ENCODE data around the gene MARK2.

MARK2 gene

DNA sequence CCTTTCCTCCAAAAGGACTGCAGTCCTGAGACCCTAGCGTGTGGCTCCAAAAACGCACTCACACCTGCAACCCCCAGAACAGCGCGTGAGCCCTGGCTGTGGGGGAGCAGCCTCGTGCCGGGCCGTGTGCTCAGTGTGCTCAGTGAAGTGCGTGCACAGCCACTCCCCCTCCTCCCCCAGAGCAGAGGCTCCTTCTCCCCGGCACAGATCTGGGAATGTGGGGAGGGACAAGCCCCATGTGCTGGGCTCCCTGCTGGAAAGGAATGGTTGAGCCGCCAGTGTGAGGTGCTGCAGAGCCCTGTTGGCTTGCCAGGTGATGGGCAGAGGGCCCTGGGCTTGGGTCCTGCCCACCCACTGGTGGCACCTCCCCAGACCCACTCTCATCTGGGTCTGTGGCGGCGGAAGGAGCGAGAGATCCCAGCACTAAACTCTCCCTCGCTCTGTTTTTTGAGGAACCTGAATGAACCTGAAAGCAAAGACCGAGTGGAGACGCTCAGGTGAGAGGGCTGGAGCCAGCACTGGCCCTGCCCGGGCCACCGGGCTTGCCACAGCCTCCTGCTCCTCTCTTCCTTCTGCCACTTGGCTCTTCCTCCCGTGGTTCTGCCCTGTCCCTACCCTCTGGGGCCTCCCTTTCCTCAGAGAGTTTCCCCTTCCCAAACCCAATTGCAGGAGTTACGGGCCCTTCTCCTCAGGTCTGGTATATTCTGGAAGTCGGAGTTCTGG is 69.1 kb downstream of the MARK2 start:
- DNase-seq (ENCODE audit: low read depth in 2 of 3, low spot score in 1 of 3): no peak

DNA sequence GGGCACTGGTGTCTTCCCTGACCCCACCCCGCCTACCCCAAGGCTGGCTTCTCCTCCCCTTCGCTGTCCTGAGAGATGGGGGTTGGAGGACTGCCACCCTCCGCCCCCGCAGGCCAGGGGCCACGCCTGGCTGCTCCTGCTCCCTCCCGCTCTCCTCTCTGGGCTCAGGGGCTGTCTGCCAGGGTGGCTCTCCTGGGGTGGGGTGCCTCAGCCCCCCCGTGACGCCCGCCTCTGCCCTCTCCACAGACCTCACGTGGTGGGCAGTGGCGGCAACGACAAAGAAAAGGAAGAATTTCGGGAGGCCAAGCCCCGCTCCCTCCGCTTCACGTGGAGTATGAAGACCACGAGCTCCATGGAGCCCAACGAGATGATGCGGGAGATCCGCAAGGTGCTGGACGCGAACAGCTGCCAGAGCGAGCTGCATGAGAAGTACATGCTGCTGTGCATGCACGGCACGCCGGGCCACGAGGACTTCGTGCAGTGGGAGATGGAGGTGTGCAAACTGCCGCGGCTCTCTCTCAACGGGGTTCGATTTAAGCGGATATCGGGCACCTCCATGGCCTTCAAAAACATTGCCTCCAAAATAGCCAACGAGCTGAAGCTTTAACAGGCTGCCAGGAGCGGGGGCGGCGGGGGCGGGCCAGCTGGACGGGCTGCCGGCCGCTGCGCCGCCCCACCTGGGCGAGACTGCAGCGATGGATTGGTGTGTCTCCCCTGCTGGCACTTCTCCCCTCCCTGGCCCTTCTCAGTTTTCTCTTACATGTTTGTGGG is 69.9 kb downstream of the MARK2 start:
- no peak for DNase-seq (ENCODE audit: low read depth in 2 of 3, low spot score in 1 of 3)

DNA sequence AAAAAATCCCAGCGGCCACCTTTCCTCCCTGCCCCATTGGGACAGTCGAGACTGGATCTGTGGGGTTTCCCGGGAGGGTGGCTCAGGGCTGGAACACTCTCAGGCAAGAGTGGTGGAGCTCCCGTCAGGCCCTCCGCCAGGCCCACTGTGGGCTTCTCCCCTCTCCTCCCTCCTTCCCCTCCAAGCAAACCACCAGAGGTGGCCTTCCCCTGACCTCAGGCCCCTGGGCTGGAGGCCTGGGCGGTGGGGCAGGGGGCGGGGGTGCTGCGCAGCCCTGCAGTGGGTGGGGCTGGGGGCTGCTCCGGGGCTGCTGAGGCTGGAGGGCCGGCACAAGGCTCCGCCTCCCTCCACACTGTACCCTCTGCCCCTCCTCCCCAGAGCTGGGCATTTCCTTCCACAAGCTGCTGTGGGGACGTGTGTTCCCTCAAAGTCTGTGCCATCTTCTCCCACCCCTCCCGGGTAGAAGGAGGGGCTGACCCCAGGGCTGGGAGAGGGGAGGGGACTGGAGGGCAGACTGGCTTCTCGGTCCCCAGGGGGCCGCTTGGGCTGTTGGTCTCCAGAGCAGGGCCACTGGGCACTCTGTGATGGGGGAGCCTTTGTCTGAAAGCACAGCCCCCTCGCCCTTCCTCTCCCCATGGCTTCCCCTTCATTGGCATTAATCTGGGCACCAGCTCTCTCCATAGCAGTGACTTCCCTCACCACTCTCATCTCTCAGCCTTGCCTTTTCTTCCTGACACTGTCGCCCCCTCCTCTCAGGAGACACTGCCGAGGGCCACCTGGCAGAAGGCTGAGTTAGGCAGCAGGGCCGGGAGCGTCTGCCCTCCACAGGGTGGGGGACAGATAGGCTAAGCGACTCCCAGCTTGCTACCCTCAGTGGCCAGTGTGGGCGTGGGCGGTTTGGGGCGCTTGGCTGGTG is 70.9 kb downstream of the MARK2 start:
- DNase-seq (ENCODE audit: low read depth in 2 of 3, low spot score in 1 of 3): no peak

DNA sequence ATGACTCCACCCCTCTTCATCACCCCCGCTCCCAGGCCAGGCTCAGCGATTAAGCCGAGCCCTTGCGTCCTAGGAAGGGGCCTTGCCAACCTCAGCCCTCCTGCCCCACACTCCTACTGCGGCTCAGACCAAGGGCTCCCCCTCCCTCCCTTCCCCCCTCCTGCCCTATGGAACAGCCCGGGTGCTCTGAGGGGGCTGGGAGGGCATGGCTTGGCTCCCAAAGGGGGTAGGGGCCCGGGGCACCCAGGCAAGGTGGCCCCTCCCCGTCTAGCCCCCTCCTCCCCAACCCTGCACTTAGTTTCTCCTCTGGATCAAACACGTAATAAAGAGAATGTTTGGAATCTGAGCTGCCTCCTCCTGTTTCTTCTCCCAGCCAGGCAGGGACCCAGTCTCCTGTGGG is 71.8 kb downstream of the MARK2 start:
- DNase-seq (ENCODE audit: low read depth in 2 of 3, low spot score in 1 of 3): no peak

DNA sequence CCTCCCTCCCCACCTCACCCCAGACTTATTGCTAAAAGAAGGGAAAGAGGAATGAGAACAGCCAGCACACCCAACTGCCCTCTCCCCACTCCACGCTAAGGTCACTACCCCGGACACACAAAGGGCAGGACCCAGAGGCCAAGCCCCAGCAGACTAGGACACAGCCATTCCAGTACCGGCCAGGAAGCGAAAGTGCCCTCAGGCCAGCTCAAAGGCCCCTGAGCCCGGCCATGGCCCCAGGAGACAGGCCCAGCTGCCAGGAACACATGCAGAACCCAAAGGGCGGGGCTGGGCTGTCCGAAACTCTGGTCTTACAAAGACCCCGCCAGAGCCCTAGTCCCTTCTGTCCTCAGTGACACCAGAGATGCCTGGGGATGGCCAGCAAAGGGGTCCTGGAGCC is 72.5 kb downstream of the MARK2 start:
- DNase-seq (ENCODE audit: low read depth in 2 of 3, low spot score in 1 of 3): no peak

DNA sequence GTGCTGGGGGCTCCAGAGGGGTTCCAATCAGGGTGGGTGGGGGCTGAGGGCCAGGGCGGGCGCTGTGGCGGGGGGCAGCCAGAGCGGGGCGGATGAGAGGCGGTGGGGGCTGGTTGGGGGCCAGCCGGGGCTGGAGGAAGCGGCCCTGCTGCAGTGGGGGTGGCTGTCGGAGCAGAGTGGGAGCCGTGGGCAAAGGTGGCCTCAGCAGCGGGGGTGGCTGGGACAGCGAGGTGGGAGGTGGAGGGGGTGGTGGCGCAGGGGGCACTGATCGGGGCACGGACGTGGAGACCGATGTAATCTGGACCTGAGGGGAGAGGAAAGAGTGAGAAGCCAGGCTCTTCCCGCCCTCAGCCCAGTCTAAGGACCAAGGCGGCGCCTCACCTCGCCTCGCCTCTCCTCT is 73.0 kb downstream of the MARK2 start:
- no peak for DNase-seq (ENCODE audit: low read depth in 2 of 3, low spot score in 1 of 3)

DNA sequence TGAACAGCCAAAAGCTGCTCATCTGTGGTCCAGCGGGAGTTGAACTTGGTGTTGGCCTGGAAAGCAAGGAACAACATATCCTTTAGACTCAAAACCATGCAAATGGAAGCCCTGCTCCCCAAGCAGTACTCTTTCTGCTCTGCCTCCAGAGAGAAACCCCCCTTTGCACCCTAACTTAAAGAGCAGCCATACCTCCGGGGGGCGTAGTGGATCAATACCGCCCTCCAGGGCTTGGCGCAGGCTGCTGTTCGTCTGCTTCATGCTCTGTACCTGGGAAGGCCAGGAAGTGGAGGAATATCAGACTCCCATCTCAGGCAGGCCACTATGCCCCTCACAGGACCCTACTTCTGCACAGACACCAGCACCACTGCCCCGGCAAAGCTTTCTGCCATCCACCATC is 73.8 kb downstream of the MARK2 start:
- no peak for DNase-seq (ENCODE audit: low read depth in 2 of 3, low spot score in 1 of 3)

DNA sequence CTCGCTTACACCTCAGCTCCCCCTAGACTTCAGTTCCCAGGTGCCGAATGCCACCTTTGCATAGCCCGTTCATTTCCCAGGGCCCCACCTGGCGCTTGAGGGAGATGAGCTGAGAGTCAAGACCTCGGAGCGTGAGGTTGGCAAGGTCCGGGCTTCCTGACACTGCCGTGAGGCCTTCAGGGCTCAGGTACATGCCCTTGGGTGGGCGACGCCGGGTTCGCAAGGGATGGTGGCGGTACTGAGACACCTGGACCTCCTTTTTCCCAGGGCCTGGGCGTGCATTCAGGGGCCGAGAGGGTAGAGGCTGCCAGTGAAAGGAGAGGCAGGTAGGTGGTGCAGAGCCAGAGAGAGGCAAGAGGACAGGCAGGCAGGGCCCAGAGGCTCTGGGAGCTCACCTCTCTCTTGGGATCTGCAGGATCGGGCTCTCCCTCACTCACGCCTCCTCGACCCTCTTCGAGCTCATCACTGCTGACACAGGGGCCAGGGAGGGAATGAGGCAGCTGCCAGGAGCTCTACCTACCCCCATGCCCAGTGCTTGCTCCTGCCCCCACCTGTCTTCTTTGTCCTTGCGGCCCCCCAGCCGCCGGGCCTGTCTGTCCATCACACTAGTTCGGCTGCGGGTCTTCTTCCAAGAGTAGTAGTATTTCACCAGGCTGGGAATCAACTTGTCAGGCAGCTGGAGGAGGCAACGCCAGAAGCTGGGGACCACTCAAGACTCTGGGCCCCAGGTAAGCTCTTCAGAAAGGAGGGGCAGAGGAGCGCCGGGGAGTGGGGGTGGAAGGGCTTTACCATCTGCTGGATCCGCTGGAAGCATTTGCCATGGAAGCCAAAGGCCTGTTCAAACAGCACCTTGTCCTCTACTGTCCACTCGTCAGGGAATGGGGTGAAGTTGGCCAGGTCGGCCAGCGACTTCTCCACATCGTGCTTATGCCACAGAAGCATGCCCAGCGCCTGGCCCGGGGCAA is 75.2 kb downstream of the MARK2 start:
- DNase-seq (ENCODE audit: low read depth in 2 of 3, low spot score in 1 of 3): no peak

DNA sequence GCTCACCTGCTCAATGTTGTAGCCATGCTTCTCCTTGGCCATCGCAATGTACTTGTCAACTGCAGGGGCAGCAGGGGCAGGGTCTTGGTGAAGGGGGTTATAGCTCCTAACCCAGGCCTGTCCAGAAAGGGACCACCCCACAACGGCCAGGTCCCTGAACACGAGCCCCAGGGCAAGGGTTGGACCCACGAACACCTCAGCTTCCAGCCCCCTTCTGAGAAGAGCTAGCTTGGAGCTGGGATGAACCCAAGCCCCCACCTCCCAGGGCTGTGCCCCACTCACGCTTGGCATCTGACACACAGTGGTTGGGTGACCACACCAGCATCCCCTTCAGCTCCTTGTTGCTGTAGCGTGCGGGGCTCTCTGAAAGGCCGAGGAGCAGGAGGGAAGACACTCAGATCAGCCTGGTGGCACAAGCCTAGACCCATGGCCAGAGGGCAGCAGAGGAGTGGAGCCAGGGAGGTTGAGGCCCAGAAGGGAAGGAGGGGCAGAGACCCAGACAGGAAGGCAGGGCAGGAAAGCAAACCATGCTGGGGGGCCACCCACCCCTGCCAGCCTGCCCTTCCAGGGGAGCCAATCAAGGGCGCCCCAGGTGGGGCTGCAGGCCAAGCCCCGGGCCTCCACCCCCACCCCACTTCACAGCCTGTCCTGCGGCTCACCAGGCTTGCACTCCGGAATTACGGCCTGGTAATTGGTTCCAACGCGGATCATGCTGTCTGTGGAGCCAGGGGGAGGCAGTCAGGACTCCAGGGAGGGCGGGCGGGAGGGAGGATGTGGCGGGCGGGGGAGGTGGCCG is 76.2 kb downstream of the MARK2 start:
- DNase-seq (ENCODE audit: low read depth in 2 of 3, low spot score in 1 of 3): no peak

DNA sequence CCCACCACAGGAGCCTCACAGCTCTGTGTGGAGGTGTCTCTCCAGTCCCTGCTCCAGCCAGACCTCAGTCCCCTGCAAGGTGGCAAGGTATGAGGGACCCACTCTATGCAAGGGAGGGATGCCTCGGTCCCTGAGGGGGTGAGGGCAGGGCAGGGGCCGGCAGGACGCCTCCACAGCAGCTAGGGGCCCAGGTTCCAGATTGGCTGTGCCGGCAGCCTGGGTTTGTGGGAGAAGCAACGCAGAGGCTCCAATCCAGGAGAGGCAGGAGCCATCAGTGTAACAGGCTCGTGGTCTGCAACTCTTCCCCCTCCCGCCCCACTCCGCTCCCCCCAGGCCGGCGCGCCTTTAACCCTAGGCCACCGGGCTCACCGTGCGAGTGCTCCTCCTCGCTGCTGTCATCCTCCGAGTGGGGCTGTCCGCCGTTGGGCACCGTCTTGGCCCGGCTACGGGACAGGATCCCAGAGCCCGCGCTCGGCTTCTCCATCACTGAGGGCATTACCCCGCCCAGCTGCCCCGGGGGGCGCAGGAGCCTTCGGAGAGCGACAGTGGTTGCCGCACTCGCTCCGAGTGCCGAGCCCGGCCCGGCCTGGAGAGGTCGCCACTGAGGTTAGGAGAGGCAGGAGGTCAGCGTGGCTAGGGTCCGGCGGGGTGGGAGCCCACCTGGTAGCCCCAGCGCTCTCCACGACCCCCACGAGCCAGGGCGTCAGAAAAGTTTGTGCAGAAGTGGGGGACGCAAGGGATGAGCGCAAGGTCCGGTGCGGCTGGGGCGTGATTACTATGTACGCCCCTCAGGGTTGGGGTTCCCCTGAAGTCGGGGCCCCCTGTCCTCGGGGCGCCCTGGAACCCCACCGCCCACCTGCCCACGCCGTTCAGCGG is 77.3 kb downstream of the MARK2 start:
- DNase-seq (ENCODE audit: low read depth in 2 of 3, low spot score in 1 of 3): peak in 1 of 3 donors; percentile 30

DNA sequence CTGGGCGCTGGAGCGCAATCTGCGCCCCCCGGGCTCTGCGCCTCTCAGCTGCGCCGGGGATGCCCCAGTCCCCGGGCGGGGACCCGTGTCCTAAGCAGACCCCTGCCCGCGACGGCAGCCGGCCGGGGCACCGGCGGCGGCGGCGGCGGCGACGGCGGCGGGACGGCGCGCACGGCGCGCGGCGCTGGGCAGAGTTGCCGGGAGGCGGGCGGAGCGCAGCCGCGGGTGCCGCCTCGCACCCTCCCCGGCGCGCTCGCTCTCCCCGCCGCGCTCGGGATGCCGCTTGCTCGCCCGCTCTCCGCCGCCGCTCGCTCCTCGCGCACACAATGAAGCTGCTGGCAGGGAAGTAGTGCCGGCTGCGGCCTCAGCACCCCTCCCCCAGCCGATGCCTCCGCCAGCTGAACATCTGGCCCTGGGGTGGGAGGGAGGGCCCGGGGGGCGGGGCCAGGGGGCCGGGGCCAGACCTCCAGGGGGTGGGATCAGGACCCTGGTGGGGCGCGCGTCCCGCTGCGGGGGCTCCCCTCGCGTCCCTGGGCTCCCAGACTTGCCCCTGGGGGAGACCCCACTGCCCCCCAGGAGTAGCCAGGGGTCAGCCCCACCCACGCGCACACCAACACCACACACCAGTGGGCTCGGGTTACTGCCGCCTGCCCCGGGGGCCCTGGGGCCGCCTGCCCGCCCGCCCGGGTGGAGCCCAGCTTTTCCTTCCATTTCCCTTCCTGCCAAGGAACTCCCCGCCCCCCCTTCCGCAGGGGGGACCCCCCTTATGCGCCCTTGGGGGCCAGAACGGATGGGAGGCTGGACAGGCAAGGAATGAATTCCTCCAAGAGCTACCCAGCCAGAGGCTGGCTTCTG is 78.2 kb downstream of the MARK2 start, which contains the start of gene RCOR2:
Gene RCOR2 (minus strand): TSS at position 328 of the 855 bp plus-strand sequence. CDS start 708 bp downstream, outside the sequence.
- DNase-seq (ENCODE audit: low read depth in 2 of 3, low spot score in 1 of 3): peak; percentile 37 to 45 (median 41)

DNA sequence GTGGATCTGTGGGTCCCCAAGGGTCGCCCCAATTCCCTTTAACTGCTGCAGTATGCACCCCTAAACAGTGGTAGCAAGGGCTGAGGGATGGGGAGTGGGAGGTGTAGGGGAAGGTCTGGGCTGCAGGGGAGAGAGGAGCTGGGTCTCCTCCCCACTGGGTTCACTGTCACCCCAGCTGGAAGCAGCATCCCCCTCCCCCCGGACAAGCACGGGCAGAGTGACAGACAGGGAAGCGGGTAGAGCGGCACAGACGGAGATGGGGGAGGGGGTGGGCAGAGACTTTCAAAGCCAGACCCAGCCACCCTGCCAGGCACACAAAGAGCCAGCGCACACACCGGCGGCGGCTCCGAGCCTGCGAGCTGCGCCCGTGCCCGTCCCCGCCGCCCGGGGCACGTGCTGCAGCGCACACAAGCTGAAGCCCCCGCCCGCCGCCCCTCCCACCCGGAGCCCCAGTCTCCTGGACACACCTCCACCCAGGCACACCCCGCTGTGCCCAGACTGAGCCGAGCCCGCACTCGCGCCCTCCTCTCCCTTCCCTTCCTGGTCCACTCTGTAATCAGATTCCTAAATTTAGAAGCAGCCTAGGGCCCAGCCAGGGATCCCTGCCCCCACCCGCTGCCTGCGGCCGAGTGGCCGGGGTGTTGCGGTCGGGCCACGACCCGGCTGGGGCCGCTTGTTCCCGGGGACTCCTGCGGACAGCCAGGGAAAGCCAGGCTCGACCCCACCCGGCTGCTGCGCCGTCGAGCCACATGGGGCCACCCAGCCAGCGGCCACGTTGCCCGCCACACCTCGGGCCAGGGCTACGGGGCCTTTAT is 79.0 kb downstream of the MARK2 start:
- peak in 1 of 3 donors; percentile 24 for DNase-seq (ENCODE audit: low read depth in 2 of 3, low spot score in 1 of 3)

DNA sequence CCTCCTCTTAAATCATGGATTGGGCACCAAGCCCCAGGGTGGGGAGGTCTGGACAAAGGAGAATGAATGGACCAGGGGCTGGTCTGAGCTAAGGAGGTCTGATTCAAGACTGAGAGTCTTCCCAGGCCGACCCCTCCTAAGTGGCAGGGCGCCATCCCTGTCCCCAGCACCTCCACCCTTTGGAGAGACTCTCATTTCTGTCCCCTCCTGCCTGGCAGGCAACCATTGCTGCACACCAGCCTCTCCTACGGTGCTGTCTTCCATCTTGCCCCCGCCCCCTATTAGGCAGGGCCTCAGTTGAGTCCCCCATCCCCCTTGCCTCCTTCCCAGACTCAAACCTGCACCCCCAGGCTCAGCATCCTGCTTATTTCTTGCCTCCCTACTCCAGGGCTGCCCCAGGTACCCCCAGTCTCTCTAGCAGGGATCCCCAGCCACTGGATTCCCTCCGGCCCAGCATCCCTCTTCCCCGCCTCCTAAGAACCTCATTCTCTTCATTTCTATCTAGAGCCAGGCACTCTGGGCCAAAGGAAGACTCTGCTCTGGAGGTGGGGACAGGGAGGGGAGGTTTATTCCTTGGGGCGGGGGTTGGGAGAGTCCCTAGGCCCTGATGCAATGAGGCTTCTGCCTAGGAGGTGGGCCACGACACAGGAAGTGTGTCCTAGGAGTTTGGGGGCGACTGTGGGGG is 79.7 kb downstream of the MARK2 start:
- DNase-seq (ENCODE audit: low read depth in 2 of 3, low spot score in 1 of 3): no peak

DNA sequence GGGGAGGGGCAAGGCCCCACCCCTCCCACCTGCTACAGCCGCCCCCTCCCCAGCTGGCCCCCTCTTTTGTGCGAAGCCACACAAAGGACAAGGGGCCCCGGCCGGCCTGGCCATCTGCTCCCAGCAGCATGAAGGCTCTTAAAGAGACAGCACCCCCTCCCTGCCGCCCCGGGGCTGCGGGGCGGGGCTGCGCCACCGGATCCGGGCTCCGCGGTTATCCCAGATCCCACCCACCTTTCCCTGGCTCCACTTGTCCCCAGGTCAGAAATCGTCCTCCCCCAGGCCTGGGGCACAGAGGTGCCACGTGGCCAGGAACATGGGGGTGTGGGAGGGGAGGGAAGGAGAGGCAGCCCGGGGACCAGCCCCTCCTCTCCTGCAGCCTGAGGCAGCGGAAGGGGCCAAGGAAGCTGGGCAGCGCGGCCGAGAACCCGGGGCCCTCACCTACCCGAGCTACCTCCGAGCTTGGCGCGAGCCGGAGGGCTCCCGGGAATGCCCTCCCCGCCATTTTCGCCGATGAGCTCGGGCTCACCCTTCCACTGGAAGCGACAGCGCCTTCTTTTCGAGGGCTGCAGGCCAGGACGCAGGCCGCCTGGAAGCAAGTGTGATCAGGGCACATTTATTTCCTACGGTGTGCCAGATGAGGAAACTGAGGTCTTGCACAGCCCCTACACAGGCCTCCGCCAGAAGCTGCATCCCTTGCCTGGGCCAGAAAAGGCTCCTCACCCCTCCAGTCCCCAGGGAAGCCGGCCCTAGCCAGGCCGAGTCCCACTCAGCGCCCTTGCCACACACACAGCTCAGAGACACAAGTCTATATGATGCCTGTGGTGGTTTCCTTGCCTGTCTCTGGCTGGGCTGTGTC is 80.6 kb downstream of the MARK2 start:
- no peak for DNase-seq (ENCODE audit: low read depth in 2 of 3, low spot score in 1 of 3)
